H1 (cell line): ENCODE results near the gene ASXL3. TPM values are rescaled to one million over a fixed set of nuclear protein-coding genes. Genes with fewer than 3 reads are reported as not detected.

ENCODE experiments used
- CTCF ChIA-PET: fragments of 300-600 bp; sonication (Branson Sonifier 250); formaldehyde crosslinking; loops from one replicate; lab custom pipeline; 2021; ENCODE audit not compliant: partially characterized antibody; lab: Charles Lee
- POLR2A ChIA-PET: fragments of 300-600 bp; sonication (Branson Sonifier 250); formaldehyde crosslinking; loops from one replicate; lab custom pipeline; 2021; ENCODE audit warnings: inconsistent platforms; ENCODE audit not compliant: partially characterized antibody; lab: Charles Lee
- DNase-seq, 2 experiments: peaks; one replicate each; pipeline versions ENCODE4 v3.0.0 to v3.0.0-alpha.2; 2010 to 2022; ENCODE audit warnings: low spot score in 2 of 2, low read depth in 1 of 2, mixed read lengths in 1 of 2
- FAIRE-seq: peaks from 2 replicates; lab custom pipeline; 2011; peaks lifted over from hg19 to GRCh38; lab: Jason Lieb, UNC
- H2AFZ ChIP-seq: 2 replicates; pipeline ENCODE4 v1.8.1; 2012; ENCODE audit warnings: low read length, inconsistent platforms
- H2AK5ac ChIP-seq: 2 replicates; pipeline ENCODE4 v1.6.1; 2013; ENCODE audit warnings: low read depth, low read length
- H2BK120ac ChIP-seq: replicated peaks from 2 replicates; pipeline ENCODE3; 2013; ENCODE audit warnings: low read depth, low read length, inconsistent platforms
- H2BK12ac ChIP-seq: 2 replicates; pipeline ENCODE4 v1.6.1; 2013; ENCODE audit warnings: low read depth, low read length
- H2BK15ac ChIP-seq: 2 replicates; pipeline ENCODE4 v1.6.1; 2013; ENCODE audit warnings: low read length
- H2BK20ac ChIP-seq: 2 replicates; pipeline ENCODE4 v1.6.1; 2013; ENCODE audit warnings: low read length
- H2BK5ac ChIP-seq: 2 replicates; pipeline ENCODE4 v1.6.1; 2013; ENCODE audit warnings: low read depth, low read length
- H3K14ac ChIP-seq: 2 replicates; pipeline ENCODE4 v1.6.1; 2013; ENCODE audit warnings: inconsistent platforms; ENCODE audit not compliant: insufficient read length
- H3K18ac ChIP-seq: 2 replicates; pipeline ENCODE4 v1.6.1; 2013; ENCODE audit warnings: low read length; ENCODE audit errors: extremely low read depth
- H3K23ac ChIP-seq: 2 replicates; pipeline ENCODE4 v1.6.1; 2013; ENCODE audit warnings: inconsistent platforms; ENCODE audit not compliant: insufficient read length
- H3K23me2 ChIP-seq: 2 replicates; pipeline ENCODE4 v1.6.1; 2013; ENCODE audit warnings: low read depth, low read length
- H3K27ac ChIP-seq: 2 replicates; pipeline ENCODE4 v1.6.1; 2011; ENCODE audit warnings: low read depth, low read length, inconsistent platforms
- H3K27me3 ChIP-seq, 4 experiments: replicated peaks in 1 of 4; 1 replicate in 1 of 4; 2 replicates in 3 of 4; pipeline versions ENCODE4 v1.6.1 to v1.8.1; 2011 to 2013; ENCODE audit warnings: low read length in 3 of 4, mild to moderate bottlenecking in 3 of 4, inconsistent platforms in 2 of 4, mixed read lengths in 2 of 4, moderate library complexity in 1 of 4; ENCODE audit not compliant: control insufficient read depth in 3 of 4, insufficient read depth in 3 of 4; ENCODE audit errors: extremely low read depth in 1 of 4
- H3K36me3 ChIP-seq, 4 experiments: 2 replicates each; pipeline versions ENCODE4 v1.6.1 to v1.8.1; 2011 to 2013; ENCODE audit warnings: mild to moderate bottlenecking in 4 of 4, low read length in 3 of 4, moderate library complexity in 2 of 4, control low read depth in 1 of 4, inconsistent platforms in 1 of 4; ENCODE audit not compliant: insufficient read depth in 4 of 4, control insufficient read depth in 2 of 4
- H3K4ac ChIP-seq: replicated peaks from 2 replicates; pipeline ENCODE3; 2013; ENCODE audit warnings: low read length, low read depth, mixed read lengths, inconsistent platforms; ENCODE audit not compliant: insufficient read length
- H3K4me1 ChIP-seq, 4 experiments: replicated peaks in 1 of 4; 1 replicate in 1 of 4; 2 replicates in 3 of 4; pipeline versions ENCODE4 v1.6.1 to v1.8.1; 2011 to 2013; ENCODE audit warnings: low read length in 3 of 4, inconsistent platforms in 2 of 4, mixed read lengths in 1 of 4; ENCODE audit not compliant: insufficient read depth in 4 of 4, control insufficient read depth in 3 of 4
- H3K4me2 ChIP-seq, 2 experiments: 2 replicates each; pipeline versions ENCODE4 v1.6.1 to v1.8.1; 2011 to 2013; ENCODE audit warnings: low read depth in 2 of 2, low read length in 2 of 2, control low read depth in 1 of 2, inconsistent platforms in 1 of 2, mild to moderate bottlenecking in 1 of 2; ENCODE audit not compliant: insufficient read depth in 1 of 2
- H3K4me3 ChIP-seq, 4 experiments: fragments of 200-600, 300-600 bp in 1 of 4; sonication (generic), shearing (Covaris generic), sonication (Bioruptor Twin) in 1 of 4; 2 replicates each; pipeline versions ENCODE4 v1.5.1 to v1.8.1; 2011 to 2016; ENCODE audit warnings: low read length in 4 of 4, low read depth in 3 of 4, control low read depth in 2 of 4, inconsistent platforms in 2 of 4, mild to moderate bottlenecking in 2 of 4, mixed read lengths in 1 of 4, moderate library complexity in 1 of 4; ENCODE audit not compliant: insufficient read depth in 2 of 4; ENCODE audit errors: extremely low read depth in 1 of 4
- H3K56ac ChIP-seq: replicated peaks from 2 replicates; pipeline ENCODE3; 2013; ENCODE audit warnings: low read depth, mild to moderate bottlenecking, mixed read lengths, low read length, inconsistent platforms; ENCODE audit not compliant: insufficient read length
- H3K79me1 ChIP-seq: 2 replicates; pipeline ENCODE4 v1.6.1; 2013; ENCODE audit warnings: low read depth, low read length, control low read depth
- H3K79me2 ChIP-seq, 2 experiments: 2 replicates each; pipeline versions ENCODE4 v1.6.1 to v1.8.1; 2012 to 2013; ENCODE audit warnings: low read length in 2 of 2, mild to moderate bottlenecking in 2 of 2, inconsistent platforms in 1 of 2; ENCODE audit not compliant: insufficient read depth in 2 of 2, control insufficient read depth in 1 of 2
- H3K9ac ChIP-seq, 4 experiments: replicated peaks in 1 of 4; 1 replicate in 1 of 4; 2 replicates in 3 of 4; pipeline versions ENCODE4 v1.6.1 to v1.8.1; 2011 to 2013; ENCODE audit warnings: low read depth in 3 of 4, low read length in 3 of 4, control low read depth in 2 of 4, mild to moderate bottlenecking in 2 of 4, moderate library complexity in 2 of 4, inconsistent platforms in 1 of 4; ENCODE audit errors: extremely low read depth in 1 of 4
- H3K9me3 ChIP-seq, 2 experiments: 2 replicates each; pipeline versions ENCODE4 v1.6.1 to v1.8.1; 2012 to 2013; ENCODE audit warnings: mild to moderate bottlenecking in 2 of 2, moderate library complexity in 2 of 2, control low read depth in 1 of 2, inconsistent platforms in 1 of 2, low read depth in 1 of 2, low read length in 1 of 2, mixed read lengths in 1 of 2; ENCODE audit not compliant: insufficient read depth in 2 of 2
- H4K20me1 ChIP-seq, 2 experiments: replicated peaks in 1 of 2; 2 replicates each; pipeline versions ENCODE3 to v1.8.1; 2011 to 2013; ENCODE audit warnings: inconsistent platforms in 2 of 2, low read length in 2 of 2, mild to moderate bottlenecking in 1 of 2; ENCODE audit not compliant: insufficient read depth in 2 of 2, control insufficient read depth in 1 of 2
- H4K5ac ChIP-seq: 2 replicates; pipeline ENCODE4 v1.6.1; 2013; ENCODE audit warnings: low read length, low read depth, mixed read lengths, inconsistent platforms; ENCODE audit not compliant: insufficient read length
- H4K8ac ChIP-seq: 2 replicates; pipeline ENCODE4 v1.8.0; 2013; ENCODE audit warnings: mild to moderate bottlenecking, moderate library complexity, low read length, inconsistent platforms; ENCODE audit not compliant: insufficient read depth; ENCODE audit errors: extremely low read depth
- H4K91ac ChIP-seq: replicated peaks from 2 replicates; pipeline ENCODE3; 2013; ENCODE audit warnings: low read length, mixed read lengths, inconsistent platforms; ENCODE audit not compliant: insufficient read length
- CHD2 ChIP-seq: IDR thresholded peaks from 2 replicates; pipeline ENCODE4 v1.6.1; 2012; ENCODE audit warnings: low read length, improper control_type of control experiment
- CREB1 ChIP-seq: IDR thresholded peaks from 2 replicates; pipeline ENCODE4 v1.6.1; 2012; ENCODE audit warnings: inconsistent platforms
- EGR1 ChIP-seq: IDR thresholded peaks from 2 replicates; pipeline ENCODE4 v1.6.1; 2011; ENCODE audit warnings: low read depth, low read length, borderline replicate concordance
- GABPA ChIP-seq: IDR thresholded peaks from 2 replicates; pipeline ENCODE4 v1.6.1; 2011; ENCODE audit warnings: mild to moderate bottlenecking, low read length, moderate library complexity, borderline replicate concordance; ENCODE audit not compliant: insufficient read depth
- KDM5A ChIP-seq: fragments of 200-600 bp; IDR thresholded peaks from 2 replicates; pipeline ENCODE4 v1.7.1; 2012; ENCODE audit warnings: mild to moderate bottlenecking, low read length, inconsistent platforms, mixed read lengths
- NANOG ChIP-seq: IDR thresholded peaks from 2 replicates; pipeline ENCODE4 v1.6.1; 2011; ENCODE audit warnings: low read length, low read depth, mild to moderate bottlenecking, inconsistent platforms; ENCODE audit not compliant: insufficient read depth, poor library complexity, severe bottlenecking
- POU5F1 ChIP-seq: IDR thresholded peaks from 2 replicates; pipeline ENCODE4 v1.6.1; 2011; ENCODE audit warnings: low read depth, mild to moderate bottlenecking, low read length, moderate library complexity
- RAD21 ChIP-seq, 2 experiments: IDR thresholded peaks in 1 of 2; conservative IDR thresholded peaks in 1 of 2; 2 replicates each; pipeline ENCODE4 v1.6.1; 2011; ENCODE audit warnings: low read depth in 2 of 2, low read length in 2 of 2, improper control_type of control experiment in 1 of 2, inconsistent platforms in 1 of 2, mild to moderate bottlenecking in 1 of 2, moderate library complexity in 1 of 2
- RFX5 ChIP-seq: IDR thresholded peaks from 2 replicates; pipeline ENCODE4 v1.6.1; 2011; ENCODE audit warnings: low read depth, low read length, improper control_type of control experiment, borderline replicate concordance
- RNF2 ChIP-seq: fragments of 200-900, 300-1000 bp; sonication (generic); IDR thresholded peaks from 2 replicates; pipeline ENCODE4 v1.7.1; 2016; ENCODE audit warnings: borderline replicate concordance, low read depth, mild to moderate bottlenecking, antibody characterized with exemption, low read length; ENCODE audit not compliant: poor library complexity, severe bottlenecking; ENCODE audit errors: missing control alignments
- SIN3A ChIP-seq, 2 experiments: IDR thresholded peaks in 1 of 2; conservative IDR thresholded peaks in 1 of 2; 2 replicates each; pipeline ENCODE4 v1.6.1; 2011 to 2012; ENCODE audit warnings: low read length in 2 of 2, improper control_type of control experiment in 1 of 2, low read depth in 1 of 2, mild to moderate bottlenecking in 1 of 2
- SIRT6 ChIP-seq: IDR thresholded peaks from one replicate; pipeline ENCODE4 v1.7.1; 2012; ENCODE audit warnings: low read length, inconsistent platforms
- SIX5 ChIP-seq: IDR thresholded peaks from 2 replicates; pipeline ENCODE4 v1.6.1; 2011; ENCODE audit warnings: mild to moderate bottlenecking, low read depth, low read length
- TCF12 ChIP-seq: IDR thresholded peaks from 2 replicates; pipeline ENCODE4 v1.6.1; 2011; ENCODE audit warnings: low read depth, mild to moderate bottlenecking, low read length
- ZNF274 ChIP-seq: IDR thresholded peaks from 2 replicates; pipeline ENCODE4 v1.7.0; 2012; ENCODE audit warnings: low read length, borderline replicate concordance; ENCODE audit errors: extremely low read depth
- polyA plus RNA-seq, 7 experiments: library from polyadenylated mRNA; depleted of rRNA in 3 of 7; stranded (reverse) in 5 of 7; unstranded in 2 of 7; fragments of >200 nt in 5 of 7; fragments of 200-250 nt in 2 of 7; gene quantifications; 1 replicate in 5 of 7; 2 replicates in 1 of 7; 4 replicates in 1 of 7; pipeline versions ENCODE4 v1.2.1 to v1.2.3, GENCODE V29; 2011 to 2013; ENCODE audit warnings: missing spikeins in 2 of 7, mixed read lengths in 2 of 7
- total RNA-seq: library from RNA; stranded (reverse); fragmentation: NEBNext Ultra II Directional; extraction: Animal tissue kit (Norgen Biotek cat#: 25700); gene quantifications from 2 replicates; pipeline ENCODE4 v1.2.1, GENCODE V29; 2021

ASXL3 gene
- total and polyA plus RNA-seq, 2 of the 8 experiments (the other 6 are each of a cell fraction or from before 2014, with no cell fraction given), result 0.08 to 1.3 TPM

DNA sequence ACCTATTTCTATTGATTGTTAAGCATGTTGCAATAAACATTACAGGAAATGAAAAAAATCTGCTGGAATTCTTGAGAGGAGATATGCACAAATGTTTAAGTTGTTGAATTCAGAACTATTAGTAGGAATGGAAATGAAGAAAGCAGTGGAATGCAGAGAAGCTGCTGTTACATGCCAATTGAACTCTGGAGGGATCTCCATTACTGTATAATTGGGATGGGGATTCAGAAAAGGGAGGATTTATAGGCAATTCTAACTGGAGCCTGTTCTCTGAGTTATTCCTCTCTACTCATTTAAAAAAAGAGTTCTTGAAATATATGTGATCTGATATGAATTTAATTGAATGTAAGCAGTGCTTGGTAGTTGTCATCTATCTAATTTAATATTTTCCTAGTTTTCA is 2.6 kb upstream of the ASXL3 start:
- peak overlapping the region in 1 of 4 experiments; percentile 6; a peak in 1 of 8 replicates for H3K4me3 ChIP-seq
- no peak overlapping the region for H3K23ac ChIP-seq
- no peak overlapping the region for H2BK120ac ChIP-seq
- no peak overlapping the region for H3K4me2 ChIP-seq
- H4K5ac ChIP-seq, result no peak overlapping the region
- no peak overlapping the region for H3K56ac ChIP-seq
- H2BK12ac ChIP-seq, result no peak overlapping the region
- H4K8ac ChIP-seq, result no peak overlapping the region
- CTCF ChIA-PET, result interaction anchor here (0.9 to 1.0 kb wide), 2 partner anchors 11 to 99 kb away, joined by 3 read pairs; no protein-coding TSS in a partner anchor
- H3K9ac ChIP-seq, result no peak overlapping the region
- H3K18ac ChIP-seq, result no peak overlapping the region
- DNase-seq (no peak), FAIRE-seq (no peak)
- H3K79me1 ChIP-seq, result no peaks in the 10 kb centered on the region
- peaks cover 0 to 3% of the 10 kb centered on the region in 2 experiments for H4K20me1 ChIP-seq
- H3K4me1 ChIP-seq, result peaks cover 3 to 9% (median 5%) of the 10 kb centered on the region in 4 experiments
- H3K27ac ChIP-seq, result no peak overlapping the region
- no peak overlapping the region for H2BK15ac ChIP-seq
- H2BK20ac ChIP-seq, result no peak overlapping the region
- no peak overlapping the region for H4K91ac ChIP-seq
- H3K9me3 ChIP-seq, result no peaks in the 10 kb centered on the region
- H3K36me3 ChIP-seq, result no peaks in the 10 kb centered on the region
- no peak overlapping the region for H2AFZ ChIP-seq
- no peak overlapping the region for H2AK5ac ChIP-seq
- POLR2A ChIA-PET, result no interaction called here
- no peak overlapping the region for H2BK5ac ChIP-seq
- H3K23me2 ChIP-seq, result peaks cover 10% of the 10 kb centered on the region
- H3K79me2 ChIP-seq, result no peaks in the 10 kb centered on the region
- H3K4ac ChIP-seq, result no peak overlapping the region
- H3K14ac ChIP-seq, result no peak overlapping the region
- H3K27me3 ChIP-seq, result peaks cover 2 to 22% (median 15%) of the 10 kb centered on the region in 4 experiments
- TF ChIP-seq NANOG, result no peak
- TF ChIP-seq EGR1, result no peak
- no peak for TF ChIP-seq RFX5
- no peak for TF ChIP-seq RAD21 (IDR thresholded peaks at IDR 0.05 in 1 of 2, conservative IDR thresholded peaks at IDR 0.05 in 1 of 2; ENCODE audit: low read depth in 2 of 2, low read length in 2 of 2)
- no peak for TF ChIP-seq POU5F1
- no peak for TF ChIP-seq ZNF274
- no peak for TF ChIP-seq TCF12
- TF ChIP-seq RNF2, result no peak
- no peak for TF ChIP-seq SIN3A (conservative IDR thresholded peaks at IDR 0.05 in 1 of 2, IDR thresholded peaks at IDR 0.05 in 1 of 2; ENCODE audit: low read depth in 1 of 2, low read length in 2 of 2)
- no peak for TF ChIP-seq CHD2
- TF ChIP-seq SIRT6, result no peak
- no peak for TF ChIP-seq GABPA
- no peak for TF ChIP-seq SIX5
- no peak for TF ChIP-seq KDM5A
- no peak for TF ChIP-seq CREB1
